ENCODE measurements around the gene KIAA0232. TPM values are rescaled to one million over a fixed set of nuclear protein-coding genes. Genes with fewer than 3 reads are reported as not detected.

KIAA0232 gene
- total and polyA plus RNA-seq, 9 donors = 8.7 to 41.4 (median 38.5) TPM

- H3K4me1 ChIP-seq (ENCODE audit: insufficient read depth) = no peaks in the 10 kb centered on the region
- 86 to 91% (median 90%) methylated on average over 29 of the region's 29 CpGs for WGBS, 3 donors
- DNase-seq = peak in 1 of 5 donors; percentile 24
- intact Hi-C loops (cut with DNase I) = no loop called here
- no peaks in the 10 kb centered on the region for H3K27me3 ChIP-seq
- H3K27ac ChIP-seq = no peak overlapping the region
- H3K4me3 ChIP-seq = no peak overlapping the region
- no peaks in the 10 kb centered on the region for H3K36me3 ChIP-seq
- no peak for TF ChIP-seq EP300 (IDR thresholded peaks at IDR 0.05)
- no peak for TF ChIP-seq POLR2A (IDR thresholded peaks at IDR 0.05)
- TF ChIP-seq, protein P1, sequence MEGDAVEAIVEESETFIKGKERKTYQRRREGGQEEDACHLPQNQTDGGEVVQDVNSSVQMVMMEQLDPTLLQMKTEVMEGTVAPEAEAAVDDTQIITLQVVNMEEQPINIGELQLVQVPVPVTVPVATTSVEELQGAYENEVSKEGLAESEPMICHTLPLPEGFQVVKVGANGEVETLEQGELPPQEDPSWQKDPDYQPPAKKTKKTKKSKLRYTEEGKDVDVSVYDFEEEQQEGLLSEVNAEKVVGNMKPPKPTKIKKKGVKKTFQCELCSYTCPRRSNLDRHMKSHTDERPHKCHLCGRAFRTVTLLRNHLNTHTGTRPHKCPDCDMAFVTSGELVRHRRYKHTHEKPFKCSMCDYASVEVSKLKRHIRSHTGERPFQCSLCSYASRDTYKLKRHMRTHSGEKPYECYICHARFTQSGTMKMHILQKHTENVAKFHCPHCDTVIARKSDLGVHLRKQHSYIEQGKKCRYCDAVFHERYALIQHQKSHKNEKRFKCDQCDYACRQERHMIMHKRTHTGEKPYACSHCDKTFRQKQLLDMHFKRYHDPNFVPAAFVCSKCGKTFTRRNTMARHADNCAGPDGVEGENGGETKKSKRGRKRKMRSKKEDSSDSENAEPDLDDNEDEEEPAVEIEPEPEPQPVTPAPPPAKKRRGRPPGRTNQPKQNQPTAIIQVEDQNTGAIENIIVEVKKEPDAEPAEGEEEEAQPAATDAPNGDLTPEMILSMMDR (IDR thresholded peaks at IDR 0.05) = no peak
- H3K9me3 ChIP-seq = no peaks in the 10 kb centered on the region
These were observed 112.3 kb downstream of the KIAA0232 start for GRCh38 chr4:6894528-6895498.

DNA sequence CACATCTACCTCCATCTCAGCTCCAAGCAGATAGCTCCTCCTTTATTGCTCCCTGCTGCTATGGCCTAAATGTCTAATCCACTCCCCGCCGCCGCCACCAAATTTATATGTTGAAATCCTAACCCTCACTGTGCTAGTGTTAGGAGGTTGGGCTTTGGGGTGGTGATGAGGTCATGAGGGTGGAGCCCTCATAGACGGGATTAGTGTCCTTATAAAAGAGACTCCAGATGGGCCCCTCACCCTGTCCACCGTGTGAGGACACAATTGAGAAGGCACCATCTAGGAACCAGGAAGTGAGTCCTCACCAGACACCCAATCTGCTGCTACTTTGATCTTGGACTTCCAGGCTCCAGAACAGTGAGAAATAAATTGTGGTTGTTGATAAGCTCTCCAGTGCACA lies 113.5 kb downstream of the KIAA0232 start:
- Histone ChIP-seq H3K27ac (no peak overlapping the region), H3K36me3 (no peaks in the 10 kb centered on the region), H3K4me3 (no peak overlapping the region), H3K27me3 (no peaks in the 10 kb centered on the region), H3K9me3 (no peaks in the 10 kb centered on the region), H3K4me1 (ENCODE audit: insufficient read depth) (no peaks in the 10 kb centered on the region)
- TF ChIP-seq POLR2A (IDR thresholded peaks at IDR 0.05) (no peak), EP300 (IDR thresholded peaks at IDR 0.05) (no peak)
- TF ChIP-seq, protein P1 (IDR thresholded peaks at IDR 0.05) = no peak
- DNase-seq = no peak
- intact Hi-C loops (cut with DNase I) = no loop called here
- WGBS, 3 donors = 72 to 74% methylated on average over 5 of the region's 5 CpGs; no CpG with 5 or more reads in 1 of the 3 donors

GRCh38 chr4:6898763-6899162 lies 116.2 kb downstream of the KIAA0232 start:
- intact Hi-C loops (cut with DNase I) = no loop called here
- Histone ChIP-seq H3K27me3 (no peaks in the 10 kb centered on the region), H3K36me3 (no peaks in the 10 kb centered on the region), H3K4me1 (ENCODE audit: insufficient read depth) (no peaks in the 10 kb centered on the region), H3K4me3 (no peak overlapping the region), H3K27ac (no peak overlapping the region), H3K9me3 (no peaks in the 10 kb centered on the region)
- TF ChIP-seq, protein P1 (IDR thresholded peaks at IDR 0.05) = no peak
- TF ChIP-seq POLR2A (IDR thresholded peaks at IDR 0.05) (no peak), EP300 (IDR thresholded peaks at IDR 0.05) (no peak)
- WGBS, 3 donors = 51 to 73% (median 54%) methylated on average over 3 of the region's 3 CpGs
- no peak for DNase-seq

DNA sequence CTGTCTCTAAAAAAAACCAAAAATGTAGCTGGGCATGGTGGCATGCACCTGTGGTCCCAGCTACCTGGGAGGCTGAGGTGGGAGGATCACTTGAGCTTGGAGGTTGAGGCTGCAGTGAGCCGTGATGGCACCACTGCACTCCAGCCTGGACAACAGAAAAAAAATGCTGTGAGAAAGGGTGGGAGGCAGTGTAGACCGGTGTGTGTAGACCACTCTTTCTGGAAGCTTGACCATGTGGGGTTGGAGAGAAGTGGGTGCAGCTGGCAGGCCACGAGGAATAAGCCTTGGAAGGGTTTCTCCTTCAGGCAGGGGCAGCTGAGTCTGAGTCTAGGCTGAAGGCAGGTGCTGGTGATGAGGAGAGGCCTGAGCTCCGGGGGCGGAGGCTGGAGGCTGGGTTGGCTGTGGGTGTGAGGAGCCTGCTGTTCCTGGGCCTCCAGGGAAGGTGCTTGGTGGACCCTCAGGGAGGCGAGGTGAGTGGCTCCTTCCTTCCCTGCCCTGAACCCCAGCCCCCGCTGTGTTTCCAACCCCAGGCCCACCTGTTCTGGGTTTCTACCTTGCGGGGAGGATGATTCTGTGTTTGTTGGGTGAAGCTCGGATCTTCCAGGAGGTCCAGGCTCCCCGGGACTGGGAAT lies 117.8 kb downstream of the KIAA0232 start:
- no peak overlapping the region for H3K27ac ChIP-seq
- H3K4me3 ChIP-seq = no peak overlapping the region
- no peaks in the 10 kb centered on the region for H3K4me1 ChIP-seq (ENCODE audit: insufficient read depth)
- no peaks in the 10 kb centered on the region for H3K27me3 ChIP-seq
- WGBS, 3 donors = 91 to 95% (median 94%) methylated on average over 10 of the region's 10 CpGs
- no peak for TF ChIP-seq POLR2A (IDR thresholded peaks at IDR 0.05)
- TF ChIP-seq EP300 (IDR thresholded peaks at IDR 0.05) = no peak
- TF ChIP-seq, protein P1 (IDR thresholded peaks at IDR 0.05) = no peak
- intact Hi-C loops (cut with DNase I) = no loop called here
- H3K9me3 ChIP-seq = no peaks in the 10 kb centered on the region
- peak in 1 of 5 donors; percentile 27 for DNase-seq
- H3K36me3 ChIP-seq = no peaks in the 10 kb centered on the region
